K562 (cell line): Measurements from ENCODE around the gene NCDN. TPM values are rescaled to one million over a fixed set of nuclear protein-coding genes. Genes with fewer than 3 reads are reported as not detected.

Experiments used
- ATAC-seq: fragments of 200-7000 bp; cut with Tn5 transposase; 3 replicates; pipeline ENCODE4 v1.9.1; 2020; ENCODE audit warnings: moderate library complexity
- BruUV-seq: library from RNA; stranded (reverse); fragments of 400-500 nt; replicated peaks from 2 replicates; lab custom pipeline; 2021; lab: Mats Ljungman, UMichigan
- CTCF ChIA-PET: fragments of 300-600 bp; formaldehyde crosslinking; extraction: SDS; loops from one replicate; lab custom pipeline; 2021; ENCODE audit warnings: low intra/inter-chr PET ratio; lab: Yijun Ruan, JAX
- POLR2A ChIA-PET: fragments of 300-600, 350-650 bp; sonication (Branson Sonifier 250); formaldehyde crosslinking; extraction: SDS; loops from one replicate; lab custom pipeline; 2021; ENCODE audit warnings: antibody characterized with exemption, inconsistent platforms; lab: Yijun Ruan, JAX
- DNase-seq, 4 experiments: peaks; one replicate each; pipeline versions ENCODE4 v3.0.0 to v3.0.0-alpha.2; 2011 to 2018; ENCODE audit warnings: low spot score in 3 of 4, mixed read lengths in 3 of 4; ENCODE audit errors: extremely low read depth in 1 of 4
- FAIRE-seq: peaks from 2 replicates; lab custom pipeline; 2011; peaks lifted over from hg19 to GRCh38; lab: Jason Lieb, UNC
- H2AFZ ChIP-seq: 2 replicates; pipeline ENCODE4 v1.6.0; 2011; ENCODE audit warnings: low read depth, low read length, control low read depth, inconsistent platforms
- H3K27ac ChIP-seq: fragments of 200-600 bp; 3 replicates; pipeline ENCODE4 v1.8.0; 2011; ENCODE audit warnings: low read depth, mild to moderate bottlenecking, control low read depth, inconsistent platforms, low read length, moderate library complexity, mixed read lengths; ENCODE audit errors: extremely low read depth
- H3K27me3 ChIP-seq, 2 experiments: fragments of 300-600 bp in 1 of 2; 2 replicates in 1 of 2; 3 replicates in 1 of 2; pipeline versions ENCODE4 v1.6.0 to v1.8.0; 2011; ENCODE audit warnings: inconsistent platforms in 2 of 2, low read length in 2 of 2, mild to moderate bottlenecking in 1 of 2, mixed read lengths in 1 of 2, moderate library complexity in 1 of 2; ENCODE audit not compliant: control insufficient read depth in 2 of 2, insufficient read depth in 2 of 2
- H3K36me3 ChIP-seq: fragments of 300-600 bp; 3 replicates; pipeline ENCODE4 v1.8.0; 2011; ENCODE audit warnings: mild to moderate bottlenecking, low read length, inconsistent platforms; ENCODE audit not compliant: control insufficient read depth, insufficient read depth
- H3K4me1 ChIP-seq, 2 experiments: fragments of 200-600 bp in 1 of 2; replicated peaks in 1 of 2; 2 replicates in 1 of 2; 3 replicates in 1 of 2; pipeline versions ENCODE4 v1.5.1 to v1.8.0; 2011; ENCODE audit warnings: inconsistent platforms in 2 of 2, low read length in 2 of 2, mild to moderate bottlenecking in 1 of 2, mixed read lengths in 1 of 2, moderate library complexity in 1 of 2; ENCODE audit not compliant: control insufficient read depth in 2 of 2, insufficient read depth in 2 of 2
- H3K4me2 ChIP-seq: 2 replicates; pipeline ENCODE4 v1.6.1; 2011; ENCODE audit warnings: low read length, control low read depth, inconsistent platforms, mixed read lengths; ENCODE audit not compliant: insufficient read depth
- H3K4me3 ChIP-seq: fragments of 200-600 bp; sonication (generic), shearing (Covaris generic); 2 replicates; pipeline ENCODE4 v1.5.1; 2016; ENCODE audit warnings: control low read depth, inconsistent platforms
- H3K79me2 ChIP-seq: fragments of 200-600 bp; 3 replicates; pipeline ENCODE4 v1.8.0; 2011; ENCODE audit warnings: low read length, inconsistent platforms; ENCODE audit not compliant: control insufficient read depth, insufficient read depth
- H3K9ac ChIP-seq, 2 experiments: 2 replicates each; pipeline versions ENCODE4 v1.6.0 to v1.6.1; 2011; ENCODE audit warnings: low read depth in 2 of 2, low read length in 2 of 2, control low read depth in 1 of 2, inconsistent platforms in 1 of 2, mild to moderate bottlenecking in 1 of 2, mixed read lengths in 1 of 2; ENCODE audit not compliant: insufficient read depth in 1 of 2
- H3K9me1 ChIP-seq: one replicate; pipeline ENCODE4 v1.6.0; 2011; ENCODE audit warnings: inconsistent platforms, mild to moderate bottlenecking, low read length, moderate library complexity; ENCODE audit not compliant: control insufficient read depth, insufficient read depth
- H3K9me3 ChIP-seq: replicated peaks from 2 replicates; pipeline ENCODE4 v1.5.1; 2011; ENCODE audit warnings: low read depth, low read length, inconsistent platforms; ENCODE audit not compliant: control insufficient read depth, insufficient read depth
- H4K20me1 ChIP-seq: replicated peaks from 2 replicates; pipeline ENCODE4 v1.6.1; 2011; ENCODE audit warnings: low read length, inconsistent platforms, mixed read lengths; ENCODE audit not compliant: control insufficient read depth, insufficient read depth
- SPI1 ChIP-seq: IDR thresholded peaks from 2 replicates; pipeline ENCODE4 v1.6.1; 2011; ENCODE audit warnings: low read depth, low read length, control low read depth, borderline replicate concordance
- TSHZ1 ChIP-seq: fragments of 250-450 bp; sonication (Bioruptor Pico); IDR thresholded peaks from 2 replicates; pipeline ENCODE4 v1.4.0; 2020; ENCODE audit warnings: mild to moderate bottlenecking, moderate library complexity
- WGBS: fragments of 100-300 bp; shearing (Covaris generic); methylation state at CpG from one replicate; pipeline ENCODE4 v1.1.6; 2016; ENCODE audit warnings: low coverage, mixed read lengths; ENCODE audit not compliant: insufficient coverage; ENCODE audit errors: missing lambda C conversion rate; 5-methylcytosine and 5-hydroxymethylcytosine counted together
- in situ Hi-C: fragments of 300-500 bp; cut with MboI; formaldehyde crosslinking; loops from 4 replicates; pipeline ENCODE4 v1.15.0; 2018; ENCODE audit warnings: inconsistent platforms, mixed read lengths
- intact Hi-C: fragments of 100-400 bp; cut with micrococcal nuclease; formaldehyde crosslinking; loops from 2 replicates; pipeline ENCODE4 v1.14.2; 2022
- polyA plus RNA-seq, 8 experiments: library from polyadenylated mRNA; depleted of rRNA in 4 of 8; stranded (reverse) in 5 of 8; unstranded in 3 of 8; fragments of >200 nt; fragmentation: Nextera tagmentation in 2 of 8; fragmentation: Illumina TruSeq in 1 of 8; extraction: Ambion mirVana in 2 of 8; extraction: Trizol in 1 of 8; gene quantifications; 2 replicates each; pipeline versions ENCODE4 v1.2.1 to v1.2.3, GENCODE V29; 2011 to 2014; ENCODE audit warnings: inconsistent platforms in 1 of 8, missing spikeins in 1 of 8
- total RNA-seq, 7 experiments: library from RNA; depleted of rRNA in 6 of 7; stranded (reverse); fragments of >200 nt in 6 of 7; fragmentation: Illumina TruSeq in 2 of 7; extraction: Trizol in 2 of 7; gene quantifications; 2 replicates each; pipeline versions ENCODE4 v1.2.1 to v1.2.3, GENCODE V29; 2011 to 2021; ENCODE audit warnings: low replicate concordance in 1 of 7

NCDN gene
- total and polyA plus RNA-seq, 9 of the 15 experiments (the other 6 are each of a cell fraction or from before 2014, with no cell fraction given), result 1.9 to 35.1 (median 10.7) TPM

- H3K4me1 ChIP-seq, result peaks cover 13 to 40% of the 10 kb centered on the region in 2 experiments
- no peak overlapping the region for H3K4me3 ChIP-seq
- H3K79me2 ChIP-seq, result no peaks in the 10 kb centered on the region
- in situ Hi-C loops, result no loop called here
- POLR2A ChIA-PET, result no interaction called here
- no peaks in the 10 kb centered on the region for H3K9me3 ChIP-seq
- 47% methylated on average over 30 of the region's 30 CpGs for WGBS
- intact Hi-C loops, result no loop called here
- no peaks in the 10 kb centered on the region for H4K20me1 ChIP-seq
- FAIRE-seq (no peak), ATAC-seq (no peak)
- no peak overlapping the region for H2AFZ ChIP-seq
- H3K36me3 ChIP-seq, result no peaks in the 10 kb centered on the region
- 0 out of 4 replicates have a peak overlapping the region, but pooled peaks of 1 of the 2 experiments have one; percentile 46 for H3K9ac ChIP-seq
- H3K9me1 ChIP-seq, result no peaks in the 10 kb centered on the region
- no peak overlapping the region for H3K4me2 ChIP-seq
- no peak overlapping the region for H3K27ac ChIP-seq
- TF ChIP-seq TSHZ1 (no peak), SPI1 (peak; percentile 54; the same call in 1 of the 2 replicates)
- TF ChIP-seq, all 486 proteins: peak for 1
- no peak for DNase-seq
- H3K27me3 ChIP-seq, result peaks cover 3 to 18% of the 10 kb centered on the region in 2 experiments; a peak in 4 of 5 replicates
- CTCF ChIA-PET, result no interaction called here
- no TSS peak for BruUV-seq
Observed at GRCh38 chr1:35574655-35575415, 17.2 kb downstream of the NCDN start.
